NCI-H1092 treated with DMSO at 0.1 percent for 48 hours (cell line): Measurements from ENCODE around the gene RTP5.
"Not testable (repeated sequence)": the region's sequence is repeated elsewhere in the genome, so short reads cannot be mapped to it uniquely, and the experiment has no call there.

Experiments
- DNase-seq: peaks from one replicate; lab custom pipeline; 2025; lab: John Stamatoyannopoulos, UW

RTP5 gene

DNA sequence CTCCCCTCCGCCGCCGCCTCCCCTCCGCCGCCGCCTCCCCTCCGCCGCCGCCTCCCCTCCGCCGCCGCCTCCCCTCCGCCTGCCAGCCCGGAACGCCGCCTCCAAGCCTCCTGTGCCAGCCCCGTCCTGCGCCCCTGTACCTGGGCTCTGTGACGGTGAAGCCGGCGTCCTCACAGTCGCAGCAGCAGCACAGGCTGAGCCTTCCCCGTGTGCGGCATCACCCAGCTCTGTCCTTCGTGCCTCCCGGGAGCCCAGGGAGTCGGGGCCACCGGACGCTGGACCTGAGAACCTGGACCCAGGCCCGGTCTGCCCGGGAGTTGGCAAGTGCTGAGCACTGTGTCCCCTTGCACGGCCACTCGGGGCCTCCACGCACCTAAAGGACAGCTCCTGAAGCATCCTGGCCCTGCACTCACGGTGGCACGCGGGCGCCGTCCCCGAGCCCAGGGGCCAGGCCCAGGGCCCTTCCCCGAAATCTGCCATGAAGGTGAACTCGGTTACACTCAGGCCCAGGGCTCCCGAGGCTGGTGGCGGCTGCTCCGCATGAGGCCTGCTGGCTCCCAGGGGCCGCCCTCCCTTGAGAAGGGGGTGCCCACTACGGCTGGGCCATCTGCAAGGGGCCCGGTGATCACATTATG, 32.9 kb downstream of the RTP5 start:
- no peak for DNase-seq

DNA sequence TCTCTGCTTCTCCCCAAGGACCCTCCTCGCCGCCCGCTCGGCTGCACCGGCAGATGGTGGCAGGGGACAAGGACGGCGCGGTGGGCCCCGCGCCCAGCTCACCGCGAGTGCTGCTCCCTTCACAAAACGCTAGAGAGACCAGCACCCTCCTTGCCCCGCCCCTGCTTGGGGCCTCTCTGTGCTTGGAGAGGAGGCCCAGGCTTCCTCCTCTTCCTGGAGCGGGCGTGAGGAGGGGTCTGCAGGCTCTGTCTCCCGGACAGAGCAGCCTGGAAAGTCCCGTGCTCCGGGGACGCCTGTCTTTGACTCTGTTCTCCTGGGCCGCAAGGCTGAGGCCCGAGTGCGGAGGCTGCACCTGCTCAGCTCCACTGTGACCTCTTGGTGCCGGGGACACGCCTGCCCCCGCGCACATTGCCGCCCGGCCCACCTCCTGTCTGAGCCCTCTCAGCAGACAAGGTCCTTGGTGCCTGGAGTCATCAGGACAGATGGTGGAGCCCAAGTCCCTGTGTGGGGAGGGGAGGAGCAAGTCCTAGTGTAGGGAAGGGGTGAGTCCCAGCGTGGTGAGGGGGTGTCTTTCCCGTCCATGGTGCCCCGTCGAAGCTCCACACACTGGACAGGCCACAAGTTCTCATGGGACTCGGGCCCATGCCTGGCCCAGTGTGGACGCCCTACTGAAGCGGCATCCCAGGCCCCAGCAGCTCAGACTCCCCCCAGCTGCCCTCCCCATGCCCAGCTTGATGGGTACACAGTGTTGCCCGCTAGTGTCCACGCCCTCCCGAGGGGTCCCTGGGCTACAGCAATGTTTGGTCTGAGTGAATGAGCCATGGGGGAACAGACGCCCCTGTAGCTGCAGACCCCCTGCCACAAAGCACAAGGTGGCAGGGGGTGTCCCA, 33.8 kb downstream of the RTP5 start:
- DNase-seq: no peak

DNA sequence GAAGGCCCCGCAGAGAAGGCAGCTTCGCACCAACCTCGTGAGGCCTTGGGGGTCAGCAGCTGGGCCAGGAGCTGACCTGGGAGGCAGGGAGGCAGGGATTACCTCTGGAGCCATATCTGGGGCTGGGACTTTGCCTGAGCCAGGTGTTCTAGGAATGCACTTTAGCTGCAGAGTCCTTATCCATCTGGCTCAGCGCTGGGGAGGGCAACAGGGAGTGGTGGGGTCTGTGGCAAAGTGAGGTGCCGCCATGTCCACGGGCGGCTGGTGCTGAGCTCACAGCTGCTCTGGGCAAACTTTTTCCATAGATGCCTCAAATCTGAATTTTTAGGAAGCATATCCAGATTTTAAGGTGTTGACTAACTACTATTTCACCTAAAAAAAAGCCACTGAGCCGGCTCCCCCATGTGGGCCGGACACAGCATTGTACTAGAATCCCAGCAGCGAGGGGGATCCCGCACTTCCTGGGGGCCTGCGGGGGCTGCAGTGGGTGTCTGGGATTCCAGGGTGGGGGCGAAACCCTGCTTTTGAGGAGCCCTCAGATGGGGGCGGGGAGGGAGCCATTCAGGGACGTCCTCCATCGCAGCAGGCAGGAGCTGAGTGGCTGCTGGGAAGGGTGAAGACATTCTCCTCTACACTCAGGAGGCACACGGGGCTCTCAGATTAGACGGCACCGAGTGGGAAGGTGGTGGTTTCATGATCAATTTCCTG, 34.6 kb downstream of the RTP5 start:
- no peak for DNase-seq

DNA sequence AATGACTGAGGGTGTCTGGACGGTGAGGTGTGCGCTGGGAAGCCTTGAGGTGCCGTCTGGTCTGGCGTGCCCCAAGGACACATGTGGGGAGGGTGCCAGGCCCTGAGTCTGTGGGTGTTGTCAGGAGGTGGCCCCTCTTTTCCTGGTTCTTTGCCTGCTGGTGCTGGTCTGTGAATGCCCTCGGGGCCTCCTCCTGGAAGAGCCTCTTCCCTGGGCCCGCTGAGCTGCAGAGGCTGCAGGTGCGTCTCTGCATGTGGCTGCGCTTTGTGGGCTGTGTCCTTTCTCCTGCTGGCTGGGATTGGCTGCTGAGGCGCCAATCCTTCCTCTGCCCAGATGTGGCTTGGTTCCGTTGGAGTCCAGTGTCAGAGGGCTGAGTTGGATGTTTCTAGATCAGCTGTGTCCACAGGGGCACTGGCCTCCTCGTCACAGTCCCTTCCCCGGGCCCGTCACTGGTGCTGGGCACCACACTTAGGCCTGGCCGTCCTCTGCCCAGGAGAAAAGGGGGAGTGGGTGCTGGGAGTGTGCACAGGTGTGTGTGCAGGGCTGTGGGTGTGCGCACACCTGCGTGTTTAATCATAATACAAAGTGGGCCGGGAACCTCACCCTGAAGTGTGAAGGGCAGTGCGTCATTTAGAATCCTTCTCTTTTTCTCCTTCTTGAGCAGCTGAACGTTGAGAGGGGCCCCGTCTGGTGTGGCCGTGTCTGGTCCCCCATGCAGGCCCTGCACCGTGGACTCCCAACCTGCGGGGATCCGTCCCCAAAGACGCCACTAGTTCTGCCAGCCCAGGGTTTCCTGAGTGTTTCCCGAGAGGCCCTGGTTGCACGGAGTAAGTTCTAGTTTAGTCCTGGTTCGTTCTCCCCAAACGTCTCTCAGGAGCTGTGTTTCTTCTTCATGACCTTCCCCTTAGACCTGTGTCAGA, 35.5 kb downstream of the RTP5 start:
- DNase-seq: no peak

DNA sequence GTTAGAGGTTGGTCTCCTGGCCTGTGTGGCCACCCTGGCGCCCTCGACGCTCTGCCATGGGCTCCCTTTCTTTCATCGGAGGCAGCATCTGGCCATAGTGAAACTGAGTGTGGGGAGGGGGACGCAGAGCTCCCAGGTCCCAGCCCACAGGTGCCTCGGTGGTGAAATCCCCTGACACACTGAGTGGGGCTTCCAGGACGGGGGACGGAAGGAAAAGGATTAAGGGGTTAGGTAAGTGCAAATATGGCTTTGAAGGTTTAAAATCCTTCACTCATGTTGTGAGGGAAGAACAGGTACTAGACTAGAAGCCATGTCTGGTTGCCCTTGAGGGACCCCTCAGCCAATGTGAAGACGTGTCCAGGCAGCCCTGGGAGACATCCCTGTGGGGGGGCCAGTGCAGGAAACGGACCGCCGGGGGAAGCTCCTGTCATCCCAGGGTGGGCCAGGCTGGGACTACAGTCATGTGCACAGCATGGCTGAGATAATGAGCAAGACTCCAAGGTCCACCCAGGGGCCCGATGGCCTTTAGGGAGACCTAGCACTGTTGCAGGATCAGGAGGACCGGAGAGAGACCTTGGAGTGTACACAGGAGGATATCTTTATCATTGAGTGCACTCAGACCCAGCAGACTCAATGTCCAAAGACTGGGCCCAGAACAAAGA, 36.3 kb downstream of the RTP5 start:
- DNase-seq: no peak

DNA sequence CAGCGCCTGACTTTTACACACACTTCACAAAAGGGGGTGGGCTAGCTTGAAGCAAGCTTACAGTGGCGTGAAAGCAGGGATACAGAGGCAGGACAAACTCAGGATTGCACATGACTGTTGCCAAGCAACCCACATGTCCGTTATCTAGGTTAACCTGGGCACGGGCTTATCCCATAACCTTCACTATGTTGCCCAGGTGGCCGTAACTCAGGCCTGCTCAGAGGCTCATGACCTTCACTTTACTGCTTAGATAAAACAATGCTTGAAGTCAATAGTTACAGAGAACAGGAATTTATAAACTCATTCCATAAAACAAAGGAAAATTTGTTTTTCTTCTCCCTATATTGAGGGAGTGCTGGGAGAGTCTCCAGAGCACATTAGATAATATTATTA, 36.8 kb downstream of the RTP5 start:
- not testable (repeated sequence) for DNase-seq

DNA sequence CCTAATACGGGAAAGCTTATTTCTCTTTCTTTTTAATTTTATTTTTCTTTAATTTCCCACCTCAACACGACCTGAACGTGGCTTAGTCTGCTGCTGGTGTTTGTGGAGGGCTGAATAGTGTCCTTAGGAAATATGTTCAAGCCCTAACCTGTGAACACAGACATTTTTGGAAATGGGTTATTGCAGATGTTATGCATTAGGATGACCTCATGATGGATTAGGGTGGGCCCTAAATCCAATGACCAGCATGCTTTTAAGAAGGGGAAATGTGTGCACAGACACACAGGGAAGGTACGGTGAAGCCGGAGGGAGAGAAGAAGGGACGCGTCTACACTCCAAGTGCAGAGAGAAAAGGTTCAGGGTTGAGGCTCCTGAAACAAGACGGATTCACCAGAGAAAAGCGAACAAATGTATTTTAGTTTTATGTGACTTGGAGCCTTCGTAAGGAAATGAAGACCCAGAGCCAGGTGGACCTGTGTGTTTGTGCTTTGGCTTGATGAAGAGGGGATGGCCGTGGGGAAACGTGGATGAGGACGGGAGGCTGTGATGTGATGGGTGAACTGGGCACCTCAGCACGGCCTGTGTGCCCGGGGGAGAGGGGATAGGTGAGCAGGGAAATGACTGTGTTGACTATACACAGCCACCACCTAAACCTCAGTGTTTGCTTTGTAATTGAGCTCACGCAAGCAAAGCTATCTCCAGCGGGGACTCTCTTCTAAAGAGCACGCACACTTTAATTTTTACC, 37.5 kb downstream of the RTP5 start:
- DNase-seq: no peak

DNA sequence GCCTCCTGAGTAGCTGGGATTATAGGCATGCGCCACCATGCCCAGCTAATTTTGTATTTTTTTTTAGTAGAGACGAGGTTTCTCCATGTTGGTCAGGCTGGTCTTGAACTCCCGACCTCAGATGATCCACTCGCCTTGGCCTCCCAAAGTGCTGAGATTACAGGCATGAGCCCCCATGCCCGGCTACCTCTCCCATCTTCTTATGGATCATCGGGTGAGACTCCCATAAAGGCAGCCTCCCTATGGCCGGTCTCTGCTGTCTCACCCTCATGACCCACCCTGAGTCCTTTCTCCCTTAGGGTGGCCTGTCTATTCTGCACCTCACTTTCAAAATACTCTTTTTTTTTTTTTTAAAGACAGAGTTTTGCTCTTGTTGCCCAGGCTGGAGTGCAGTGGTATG, 38.3 kb downstream of the RTP5 start:
- DNase-seq: not testable (repeated sequence)

DNA sequence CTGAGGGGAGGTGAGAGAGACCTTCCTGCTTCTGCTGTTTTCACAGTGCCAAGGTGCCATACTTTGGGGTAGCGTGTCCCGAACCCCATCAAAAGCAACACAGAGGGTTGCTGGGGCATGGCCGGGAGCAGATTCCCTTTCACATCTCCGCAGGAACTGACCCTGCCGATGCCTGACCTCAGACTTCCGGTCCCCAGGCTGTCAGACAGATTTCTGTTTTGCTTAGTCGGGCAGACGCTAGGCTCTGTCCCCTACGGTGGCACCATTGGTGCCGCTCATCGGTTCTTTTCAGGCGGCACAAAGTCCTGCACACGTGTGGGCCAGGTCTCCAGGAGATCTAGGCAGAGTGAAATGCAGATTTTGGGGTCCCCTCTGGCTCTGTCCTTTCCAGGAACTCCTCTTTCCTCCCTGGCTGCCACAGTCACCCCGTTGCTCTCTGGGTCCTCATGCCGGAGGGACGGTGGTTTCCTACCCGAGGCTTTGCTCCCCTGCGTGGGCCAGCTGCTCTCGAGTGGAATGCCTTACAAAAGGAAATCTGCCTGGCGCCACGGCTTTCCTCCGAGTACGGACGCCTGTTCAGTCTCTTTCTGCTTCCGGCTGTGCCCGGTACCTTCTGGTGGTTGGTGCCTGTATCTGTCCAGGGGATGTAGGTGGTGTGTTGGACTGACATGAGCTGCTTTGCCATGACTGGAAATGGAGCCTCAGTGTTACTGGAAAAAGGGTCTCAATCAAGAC, 39.3 kb downstream of the RTP5 start:
- DNase-seq: no peak

DNA sequence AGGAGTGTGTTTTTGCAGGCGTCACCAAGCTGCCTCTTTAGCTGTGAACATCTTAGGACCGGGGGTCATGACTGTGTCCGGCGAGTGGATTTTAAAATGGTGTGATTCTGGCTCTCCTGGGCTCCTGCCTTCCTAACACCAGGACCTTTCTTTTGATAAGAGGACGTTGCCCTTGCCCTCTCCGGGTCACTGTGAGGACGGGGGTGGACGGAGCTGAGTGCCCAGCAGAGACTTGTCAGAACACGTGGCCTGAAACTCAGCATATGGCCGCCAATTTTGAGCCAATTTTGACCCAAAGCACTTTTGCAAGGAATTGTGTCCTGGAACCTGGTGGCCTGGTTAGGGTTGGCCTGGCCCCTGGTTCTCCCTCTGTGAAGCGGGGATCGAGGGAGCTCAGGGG, 40.2 kb downstream of the RTP5 start:
- no peak for DNase-seq

DNA sequence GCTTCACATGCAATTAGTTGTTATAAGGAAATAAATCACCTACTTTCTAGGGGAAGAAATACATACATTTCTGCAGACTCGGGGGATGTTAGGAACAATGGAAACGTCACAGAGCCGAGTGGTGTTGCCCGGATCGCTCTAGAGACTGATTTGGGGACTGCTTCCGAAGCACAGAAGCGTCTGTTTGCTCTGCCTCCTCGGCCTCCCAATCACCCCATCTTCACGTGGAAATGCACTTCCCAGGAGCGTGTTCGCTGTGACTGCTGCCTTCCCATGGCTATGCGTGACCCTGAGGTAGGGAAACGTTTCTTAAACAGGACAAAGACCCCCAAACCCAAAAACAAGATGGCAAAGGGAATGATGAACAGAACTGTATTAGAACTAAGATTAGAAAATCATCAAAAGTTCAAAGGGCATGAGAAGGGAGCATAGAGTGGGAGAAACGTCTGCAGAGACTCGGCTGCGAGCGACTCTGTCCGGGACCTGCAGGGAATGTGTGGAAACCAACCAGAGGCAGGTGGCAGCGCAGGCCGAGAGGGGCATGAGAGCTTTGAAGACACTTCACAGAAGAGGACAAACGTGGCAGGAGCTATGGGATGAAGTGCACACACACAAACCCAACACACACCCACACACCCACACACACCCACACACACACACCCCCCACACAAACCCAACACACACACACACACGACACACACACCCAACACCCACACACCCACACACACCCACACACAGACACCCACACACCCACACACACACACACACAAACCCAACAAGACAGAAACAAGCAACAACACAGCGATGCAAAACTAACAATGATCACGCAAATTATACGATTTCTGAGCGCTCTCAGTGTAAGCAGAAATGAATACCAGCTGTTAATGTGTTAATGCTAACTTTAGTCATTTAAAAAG, 41.3 kb downstream of the RTP5 start:
- no peak for DNase-seq

DNA sequence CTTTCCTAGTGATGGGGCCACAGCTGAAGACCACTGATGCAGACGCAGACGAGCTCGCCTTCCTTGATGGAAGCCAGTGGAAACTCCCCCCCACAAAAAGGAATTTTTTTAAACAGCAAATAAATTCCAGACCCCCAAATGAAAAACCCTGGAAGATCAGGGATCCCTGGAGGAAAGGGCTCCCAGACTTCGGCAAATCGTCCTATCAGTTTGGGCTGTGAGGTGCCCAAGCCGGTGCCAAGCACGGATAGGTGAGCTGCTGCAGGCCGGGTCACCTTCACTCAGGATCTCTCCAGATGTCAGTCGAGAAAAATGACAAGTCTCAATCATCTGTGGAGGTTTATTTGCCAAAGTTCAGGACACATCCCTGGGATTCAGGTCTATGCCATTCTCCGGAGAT, 42.0 kb downstream of the RTP5 start:
- DNase-seq: no peak

DNA sequence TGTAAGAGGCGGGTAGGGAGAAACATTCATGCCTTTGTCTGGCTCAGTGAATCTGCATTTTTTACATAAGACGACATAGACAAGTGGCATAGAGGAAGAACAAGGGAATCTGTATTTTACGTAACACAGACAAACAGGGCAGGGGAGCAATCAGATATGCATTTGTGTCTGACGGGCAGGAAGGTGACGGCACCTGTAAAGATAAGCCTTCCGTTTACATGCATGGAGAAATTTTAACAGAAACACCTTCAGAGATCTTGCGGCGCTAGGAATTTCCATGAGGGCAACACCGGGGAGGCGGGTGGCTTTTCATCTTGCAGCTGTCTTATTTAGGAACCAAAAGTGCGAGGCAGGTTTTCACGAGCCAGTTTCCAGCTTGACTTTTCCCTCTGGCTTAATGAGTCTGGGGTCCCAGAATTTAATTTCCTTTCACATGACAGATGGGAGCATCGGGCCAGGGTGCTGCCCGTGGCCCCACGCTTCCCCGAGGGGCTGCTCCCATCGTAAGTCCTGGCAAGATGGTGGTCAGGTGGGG, 42.6 kb downstream of the RTP5 start:
- no peak for DNase-seq

DNA sequence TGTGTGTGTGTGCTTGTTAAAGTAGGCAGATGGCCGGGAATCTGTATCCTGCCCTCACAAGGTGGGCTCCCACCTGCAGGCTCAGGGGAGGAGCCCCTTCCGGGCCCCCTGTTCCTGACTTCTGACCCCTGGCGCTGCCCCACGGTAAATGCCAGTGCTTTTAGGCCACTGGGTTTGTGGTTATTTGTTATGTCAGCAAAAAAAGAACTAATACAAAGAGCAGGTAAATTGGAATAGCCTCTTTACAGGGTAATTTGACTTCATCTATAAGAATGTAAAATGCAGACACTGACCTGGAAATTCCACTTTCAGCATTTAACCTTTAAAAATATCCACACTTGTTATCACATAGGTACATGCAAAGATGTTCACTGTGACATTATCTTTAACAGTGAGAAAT, 44.2 kb downstream of the RTP5 start:
- DNase-seq: no peak

DNA sequence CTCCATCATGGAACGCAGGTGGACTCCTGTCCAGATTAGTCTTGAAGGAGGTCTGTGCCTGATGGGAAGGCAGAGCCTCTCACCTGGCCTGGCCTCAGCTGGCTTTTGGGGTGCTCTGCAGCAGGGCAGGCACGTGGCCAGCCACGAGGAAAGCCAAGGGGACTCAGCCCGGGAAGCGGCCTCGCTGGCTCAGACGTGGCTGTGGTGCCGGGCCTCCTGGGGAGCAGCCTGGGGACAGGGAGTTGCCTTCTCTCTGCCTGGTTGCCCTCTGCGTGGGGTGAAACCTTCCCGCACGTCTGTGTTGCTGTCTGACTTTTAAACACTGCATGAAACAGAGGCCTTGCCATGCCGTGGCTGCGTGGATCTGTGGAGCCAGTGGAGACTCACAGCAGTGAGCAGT, 45.0 kb downstream of the RTP5 start:
- DNase-seq: no peak

DNA sequence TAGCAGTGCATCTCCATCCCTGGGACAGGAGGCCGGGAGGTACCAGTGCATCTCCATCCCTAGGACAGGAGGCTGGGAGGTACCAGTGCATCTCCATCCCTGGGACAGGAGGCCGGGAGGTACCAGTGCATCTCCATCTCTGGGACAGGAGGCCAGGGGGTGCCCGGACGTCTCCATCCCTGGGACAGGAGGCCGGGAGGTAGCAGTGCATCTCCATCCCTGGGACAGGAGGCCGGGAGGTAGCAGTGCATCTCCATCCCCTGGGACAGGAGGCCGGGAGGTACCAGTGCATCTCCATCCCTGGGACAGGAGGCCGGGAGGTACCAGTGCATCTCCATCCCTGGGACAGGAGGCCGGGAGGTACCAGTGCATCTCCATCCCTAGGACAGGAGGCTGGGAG, 52.1 kb downstream of the RTP5 start:
- not testable (repeated sequence) for DNase-seq

DNA sequence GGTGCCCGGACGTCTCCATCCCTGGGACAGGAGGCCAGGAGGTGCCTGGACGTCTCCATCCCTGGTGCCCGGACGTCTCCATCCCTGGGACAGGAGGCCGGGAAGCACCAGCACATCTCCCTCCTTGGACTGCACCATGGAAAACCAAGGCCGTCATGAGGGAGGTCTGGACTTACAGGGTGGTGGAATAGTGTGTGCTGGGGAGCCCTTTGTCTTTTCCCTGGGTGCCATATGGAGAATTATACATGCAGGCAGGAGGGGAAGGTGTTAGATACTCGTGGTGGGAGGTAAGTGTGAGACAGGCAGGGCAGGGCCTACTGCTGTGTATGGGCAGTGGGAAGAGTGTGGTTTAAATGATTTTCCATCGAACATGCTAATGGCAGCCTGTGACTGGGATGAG, 52.9 kb downstream of the RTP5 start:
- no peak for DNase-seq

DNA sequence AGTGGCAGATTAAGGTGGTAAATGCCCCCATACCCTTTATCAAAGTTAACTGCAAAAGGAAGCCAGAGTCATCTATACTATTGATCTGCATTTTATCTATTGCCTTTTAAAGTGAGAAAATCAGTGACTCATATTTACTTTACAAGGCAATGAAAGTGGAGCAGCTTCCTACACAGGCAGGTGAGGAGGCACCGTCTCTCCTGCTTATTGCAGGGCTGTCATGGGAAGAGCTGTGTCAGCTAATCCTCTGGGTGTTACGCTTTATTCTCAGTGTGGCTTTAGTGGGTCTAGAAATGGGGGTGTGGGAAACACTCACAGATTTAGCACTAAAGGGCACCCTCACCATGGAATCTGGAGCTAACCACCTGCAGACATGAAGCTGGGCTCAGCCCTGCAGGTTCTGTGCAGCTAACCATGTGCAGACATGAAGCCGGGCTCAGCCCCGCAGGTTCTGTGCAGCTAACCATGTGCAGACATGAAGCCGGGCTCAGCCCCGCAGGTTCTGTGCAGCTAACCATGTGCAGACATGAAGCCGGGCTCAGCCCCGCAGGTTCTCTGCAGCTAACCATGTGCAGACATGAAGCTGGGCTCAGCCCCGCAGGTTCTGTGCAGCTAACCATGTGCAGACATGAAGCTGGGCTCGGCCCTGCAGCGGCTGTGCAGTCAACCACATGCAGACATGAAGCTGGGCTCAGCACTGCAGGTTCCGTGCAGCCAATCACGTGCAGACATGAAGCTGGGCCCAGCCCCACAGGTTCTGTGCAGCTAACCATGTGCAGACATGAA, 53.5 kb downstream of the RTP5 start:
- not testable (repeated sequence) for DNase-seq
